Measurements from ENCODE around the gene SEMA6D.

Gene SEMA6D

DNA sequence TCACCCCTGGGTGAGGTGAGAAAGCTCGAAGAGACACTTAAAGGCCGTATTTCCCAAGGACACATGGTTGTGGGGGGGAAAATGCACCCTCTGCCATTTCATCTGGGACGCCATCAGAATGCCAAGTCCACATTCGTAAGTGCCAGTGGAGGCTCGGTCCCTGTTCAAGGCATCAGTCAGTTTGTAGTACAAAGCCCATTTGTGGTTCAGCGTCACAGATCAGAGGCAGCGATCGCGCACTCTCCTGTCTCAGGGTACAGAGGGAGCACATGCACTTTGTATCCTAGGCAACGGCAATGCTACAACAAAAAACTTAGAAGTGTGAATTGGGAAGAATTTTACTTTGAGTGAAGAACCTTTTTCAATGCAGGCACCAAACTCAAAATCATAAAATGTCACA, 27.2 kb downstream of the SEMA6D start:
- no peak for DNase-seq

DNA sequence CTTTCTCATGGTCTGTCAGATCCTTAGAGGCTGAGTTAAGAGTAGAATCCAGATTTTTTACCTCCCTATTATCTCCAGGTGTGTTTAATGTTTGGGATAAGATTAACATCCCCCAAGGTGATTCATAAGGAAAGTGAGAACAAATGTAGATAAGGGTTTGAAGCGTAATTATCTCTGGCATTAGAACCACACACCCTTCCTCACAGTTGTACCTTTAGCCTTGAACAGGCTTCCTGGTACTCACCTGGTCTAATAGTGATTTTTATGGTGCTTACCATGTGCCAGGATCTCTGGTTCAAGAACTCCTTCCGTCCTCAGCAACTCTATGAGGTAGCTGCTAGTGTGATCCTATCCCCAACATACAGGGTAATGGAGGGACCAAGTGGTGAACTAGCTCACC, 27.7 kb downstream of the SEMA6D start:
- DNase-seq = no peak

DNA sequence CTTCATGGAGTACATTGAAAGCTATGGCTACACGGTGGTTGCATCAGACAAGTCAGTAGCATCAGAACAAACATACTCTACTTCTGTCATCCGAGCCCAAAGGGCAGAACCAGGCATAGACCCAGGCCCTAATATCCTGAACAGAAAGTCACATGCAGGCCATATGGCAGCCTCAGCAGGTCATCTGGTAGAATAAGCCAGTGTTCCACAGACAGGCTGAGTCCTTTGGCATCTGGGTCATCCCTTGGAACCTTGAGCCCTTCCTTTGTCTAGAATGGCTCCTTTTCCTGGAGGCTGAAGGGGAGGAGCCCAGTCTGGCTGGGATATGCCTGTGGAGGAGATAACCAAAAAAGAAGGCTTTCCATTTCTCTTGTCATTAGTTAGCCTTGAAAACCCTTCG, 29.2 kb downstream of the SEMA6D start:
- no peak for DNase-seq

DNA sequence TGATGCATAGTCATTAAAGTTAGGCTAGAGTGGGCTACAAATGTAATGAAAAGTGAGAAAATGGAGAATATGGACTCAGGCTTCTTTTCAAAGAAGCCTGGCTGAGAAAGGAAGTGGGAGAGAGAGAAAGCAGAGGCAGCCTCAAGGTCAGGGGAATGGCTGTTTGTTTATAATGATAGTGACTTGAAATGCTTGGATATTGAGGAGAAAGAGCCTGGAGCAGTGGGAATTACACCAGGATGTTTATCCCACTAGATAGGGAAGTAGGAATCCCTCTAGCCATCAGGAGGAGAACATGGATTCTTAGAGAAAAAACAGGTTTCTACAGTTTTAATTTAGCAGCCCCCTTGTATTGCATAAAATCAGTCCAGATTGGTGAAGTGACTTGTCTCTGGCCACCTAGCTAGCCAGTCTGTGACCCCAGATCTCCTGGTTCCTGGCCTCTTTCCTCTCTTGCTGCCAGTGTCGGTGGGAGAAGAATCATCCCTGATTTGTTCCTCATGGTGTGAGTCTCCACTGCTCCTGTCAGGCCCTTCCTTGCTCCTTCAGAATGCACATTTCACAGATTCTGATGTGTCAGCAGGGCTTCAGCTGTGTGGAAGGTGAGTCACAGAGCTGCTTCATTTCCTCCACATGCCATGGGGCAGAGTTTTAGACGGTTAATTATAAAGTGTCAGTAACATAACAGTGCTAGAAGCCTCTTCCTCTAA, 32.9 kb downstream of the SEMA6D start:
- DNase-seq = no peak

DNA sequence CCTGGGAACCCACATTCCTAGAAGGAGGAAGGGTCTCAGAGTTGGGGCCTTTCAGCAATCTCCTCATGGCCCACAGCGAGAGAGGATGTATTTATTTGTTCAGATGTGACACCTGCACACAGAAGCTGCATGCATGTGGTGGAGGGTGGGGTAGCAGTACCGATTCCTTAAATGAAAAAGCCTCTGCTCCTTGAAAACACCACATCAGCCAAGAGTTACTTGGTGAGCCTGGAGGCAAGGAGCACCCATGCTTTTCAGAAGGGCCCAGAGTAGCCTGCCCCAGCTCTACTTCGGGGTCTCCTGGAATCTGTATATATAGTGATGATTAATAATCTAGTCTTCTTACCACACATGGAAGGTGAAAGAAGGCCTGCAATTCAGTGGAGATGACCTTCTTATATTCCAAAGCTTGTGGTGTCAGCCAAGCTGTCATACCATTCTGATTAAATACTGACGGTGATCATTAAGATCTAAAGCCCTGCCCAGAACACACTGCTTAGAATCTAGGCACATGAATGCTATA, 33.5 kb downstream of the SEMA6D start:
- no peak for DNase-seq

DNA sequence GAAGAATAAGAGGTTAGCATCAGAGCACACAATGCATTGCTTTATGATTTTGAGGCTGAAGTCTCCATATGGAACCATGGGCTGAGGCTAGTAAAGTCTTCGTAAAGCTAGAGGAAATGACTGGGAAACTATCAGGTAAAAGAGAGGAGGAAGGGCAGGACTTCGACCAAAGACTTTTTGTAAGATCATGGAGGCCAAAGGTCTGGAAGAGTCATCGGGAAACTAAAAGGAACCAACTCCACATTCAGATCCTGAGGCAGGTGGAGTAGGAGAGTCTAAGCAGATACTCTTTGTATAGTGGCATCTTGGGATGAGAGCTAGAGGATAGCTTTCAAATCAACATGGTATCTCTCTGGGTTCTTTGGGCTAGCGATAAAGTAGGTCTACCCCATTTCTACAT, 36.3 kb downstream of the SEMA6D start:
- no peak for DNase-seq

DNA sequence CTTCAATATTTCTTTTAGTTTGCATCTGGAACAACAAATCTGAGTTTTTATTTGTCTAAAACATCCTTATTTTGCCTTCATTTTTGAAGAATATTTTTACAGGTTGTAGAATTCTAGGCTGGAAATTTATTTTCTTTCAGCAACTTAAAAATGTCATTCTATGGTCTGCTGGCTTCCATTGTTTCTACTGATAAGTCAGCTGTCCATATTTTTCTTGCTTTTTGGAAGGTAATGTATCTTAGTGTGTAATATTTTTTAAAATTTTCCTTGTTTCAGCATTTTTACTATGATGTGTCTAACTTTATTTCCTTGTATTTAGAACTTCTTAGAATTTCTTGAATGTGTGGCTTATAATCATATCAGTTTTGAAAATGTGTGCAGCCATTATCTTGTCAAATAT, 37.0 kb downstream of the SEMA6D start:
- DNase-seq = no peak

DNA sequence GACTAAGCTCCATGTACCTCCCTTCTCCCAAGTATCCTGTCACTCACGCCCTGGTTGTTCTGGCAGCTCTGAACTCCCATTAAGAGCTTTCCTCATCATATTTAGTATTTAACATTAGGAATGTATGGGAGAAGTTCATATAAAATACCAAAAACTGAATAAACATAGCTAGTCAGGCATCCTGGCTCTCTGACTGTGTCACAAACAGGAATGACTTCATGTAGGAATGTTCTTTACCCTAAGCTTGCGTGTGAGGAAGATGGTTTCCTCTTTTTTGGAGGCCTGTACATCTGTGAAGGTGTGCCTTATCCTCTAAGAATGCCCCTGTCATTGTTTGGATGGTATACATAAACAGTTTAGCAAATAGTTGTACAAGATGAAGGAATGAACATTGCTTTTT, 38.6 kb downstream of the SEMA6D start:
- no peak for DNase-seq

DNA sequence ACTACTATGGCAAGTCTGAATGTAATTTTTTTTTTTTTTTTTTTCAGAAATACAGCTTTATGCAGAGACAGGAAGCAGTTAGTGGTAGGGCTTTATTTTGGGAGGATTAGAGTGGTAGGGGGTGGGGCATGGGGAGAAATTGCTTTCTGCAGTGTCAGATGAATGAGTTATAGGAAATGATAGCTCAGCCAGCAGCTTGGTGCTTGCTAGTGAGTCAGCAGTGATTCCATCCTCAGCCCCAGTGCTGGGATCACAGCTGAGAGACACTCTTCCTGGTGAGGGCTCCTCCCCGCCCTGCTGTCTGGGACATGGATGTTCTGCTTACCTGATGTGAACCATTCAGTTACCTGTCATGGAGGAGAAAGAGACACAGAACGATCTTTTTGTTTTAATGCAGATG, 39.6 kb downstream of the SEMA6D start:
- no peak for DNase-seq

DNA sequence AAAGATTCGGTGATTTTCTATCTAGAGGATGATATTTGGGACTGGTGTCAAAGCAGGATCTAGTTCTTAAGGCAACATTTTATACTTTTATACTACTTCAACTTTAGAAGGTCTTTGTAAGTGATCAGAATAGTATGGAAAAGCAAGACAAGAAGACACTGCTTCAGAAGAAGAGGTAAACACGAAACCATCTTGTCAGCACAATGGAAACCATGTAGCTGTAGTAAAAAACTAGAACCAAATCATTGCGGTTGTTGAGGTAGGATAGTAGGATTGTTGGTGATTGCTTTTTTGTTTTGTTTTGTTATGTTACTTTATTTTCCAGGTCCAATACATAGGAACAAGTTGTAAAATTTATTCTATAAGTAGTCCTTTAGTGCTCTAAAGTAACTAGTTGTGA, 40.0 kb downstream of the SEMA6D start:
- DNase-seq = no peak

DNA sequence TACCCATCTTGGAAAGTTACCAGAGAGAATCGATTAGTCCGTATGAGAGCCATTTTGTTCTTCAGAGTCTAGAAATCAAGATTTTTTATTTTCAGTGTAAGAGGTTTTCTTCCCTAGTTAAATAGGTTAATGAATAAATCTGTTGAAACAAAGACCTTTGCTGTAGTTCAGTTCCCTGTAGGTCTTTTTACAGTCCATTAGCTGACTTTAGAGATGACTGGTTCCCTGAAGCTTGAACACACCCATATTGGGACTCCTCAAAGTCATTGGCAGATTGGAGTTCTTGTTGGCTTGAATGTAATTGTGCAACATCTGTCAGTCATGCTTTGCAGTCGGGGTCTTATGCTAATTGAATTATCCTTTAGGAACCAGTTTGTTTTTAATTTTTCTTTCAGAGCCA, 45.3 kb downstream of the SEMA6D start:
- DNase-seq = no peak

DNA sequence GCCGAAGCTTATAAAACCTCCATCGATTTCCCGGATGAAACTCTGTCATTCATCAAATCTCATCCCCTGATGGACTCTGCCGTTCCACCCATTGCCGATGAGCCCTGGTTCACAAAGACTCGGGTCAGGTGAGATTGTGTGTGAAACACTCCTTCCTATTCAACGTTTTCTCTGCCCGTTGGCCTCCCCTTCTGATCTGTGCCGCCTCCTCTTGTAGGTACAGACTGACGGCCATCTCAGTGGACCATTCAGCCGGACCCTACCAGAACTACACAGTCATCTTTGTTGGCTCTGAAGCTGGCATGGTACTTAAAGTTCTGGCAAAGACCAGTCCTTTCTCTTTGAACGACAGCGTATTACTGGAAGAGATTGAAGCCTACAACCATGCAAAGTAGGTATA, 47.4 kb downstream of the SEMA6D start:
- no peak for DNase-seq

DNA sequence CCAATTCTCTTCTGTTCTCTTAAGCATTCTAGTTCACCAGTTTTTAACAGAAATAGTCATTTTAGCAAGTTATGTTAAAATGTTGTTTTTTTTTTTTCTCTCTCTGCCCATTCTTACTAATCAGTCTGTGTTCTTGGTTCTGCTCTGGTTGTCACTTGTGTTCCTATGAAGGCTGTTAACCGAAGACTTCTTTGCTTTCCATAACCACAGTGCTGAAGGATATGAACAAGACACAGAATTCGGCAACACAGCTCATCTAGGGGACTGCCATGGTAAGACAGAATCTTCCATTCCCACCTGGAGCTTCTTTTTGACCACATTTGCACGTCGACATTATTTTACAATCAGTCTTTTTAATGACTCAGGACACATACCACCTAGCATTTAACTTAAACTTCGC, 49.1 kb downstream of the SEMA6D start:
- DNase-seq = no peak

DNA sequence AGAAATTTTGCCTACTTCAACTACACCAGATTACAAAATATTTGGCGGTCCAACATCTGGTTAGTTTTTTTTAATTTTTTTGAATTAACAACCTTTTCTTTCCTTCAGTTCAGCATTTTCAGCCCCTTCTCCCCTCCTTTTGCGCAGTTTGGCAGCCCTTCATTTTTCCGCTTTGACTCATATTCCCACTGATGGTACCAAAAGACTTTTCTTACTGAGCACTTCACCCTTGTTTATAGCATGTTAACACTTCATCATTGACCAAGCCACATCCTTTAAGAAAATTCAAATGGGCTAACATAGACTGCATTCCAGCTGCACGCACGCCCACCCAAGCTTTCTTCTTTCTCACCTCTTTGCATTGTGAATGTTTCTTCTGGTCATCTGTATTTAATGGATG, 49.7 kb downstream of the SEMA6D start:
- DNase-seq = no peak

DNA sequence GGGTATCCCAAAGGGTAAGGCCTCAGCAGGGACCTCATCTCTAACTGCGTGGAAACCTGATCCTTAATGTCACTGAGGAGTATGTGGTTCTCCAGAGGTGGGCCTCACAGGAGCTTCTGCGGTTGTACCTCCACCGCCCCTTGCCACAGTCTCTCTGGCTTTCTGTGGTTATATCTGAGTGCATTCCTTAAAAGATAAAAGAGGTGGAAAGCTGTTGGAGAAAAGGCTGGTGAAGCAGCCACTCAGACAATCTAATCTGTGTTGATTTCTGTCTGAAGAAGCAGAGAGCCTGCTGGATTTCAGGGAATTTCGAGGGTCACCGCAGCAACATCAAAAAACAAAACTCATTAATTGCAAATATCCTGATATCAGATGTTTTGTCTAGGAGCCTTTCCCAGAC, 51.4 kb downstream of the SEMA6D start:
- DNase-seq = no peak

DNA sequence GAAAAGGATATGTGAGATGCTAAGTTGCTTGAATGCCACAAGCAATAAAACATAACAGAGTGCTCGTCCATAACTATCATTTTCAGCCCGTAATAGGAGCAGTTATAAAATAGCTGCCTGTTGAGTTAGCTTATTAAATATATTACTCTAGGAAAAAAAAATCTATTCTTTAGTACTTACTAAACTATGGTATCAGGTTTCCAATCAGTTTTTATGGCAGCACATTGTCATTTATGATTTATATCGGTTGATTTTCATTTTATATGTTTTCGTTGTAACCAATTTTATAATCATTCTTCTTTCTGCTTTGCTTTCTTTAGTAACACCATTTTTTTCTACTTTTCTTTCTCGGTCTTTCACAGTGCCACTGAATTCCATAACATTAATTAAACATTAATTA, 51.9 kb downstream of the SEMA6D start:
- DNase-seq = no peak

DNA sequence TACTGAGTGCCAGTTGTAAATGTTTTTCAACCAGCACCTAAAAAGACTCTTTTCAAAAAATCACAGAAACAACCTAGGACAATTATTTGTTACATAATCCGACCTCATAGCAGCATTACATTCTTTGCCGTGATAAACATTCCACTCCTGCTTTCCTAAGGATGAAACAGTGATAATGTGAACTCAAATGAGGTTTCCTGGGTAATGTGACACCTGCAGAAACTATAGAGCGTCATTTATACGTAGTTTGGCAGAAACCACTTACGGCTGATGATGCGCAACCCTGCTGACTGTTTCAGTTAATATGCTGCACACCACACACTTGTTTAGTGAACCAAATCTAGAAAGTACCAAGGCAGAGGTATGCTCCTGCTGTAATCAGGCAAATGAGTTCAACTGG, 55.8 kb downstream of the SEMA6D start:
- DNase-seq = no peak

DNA sequence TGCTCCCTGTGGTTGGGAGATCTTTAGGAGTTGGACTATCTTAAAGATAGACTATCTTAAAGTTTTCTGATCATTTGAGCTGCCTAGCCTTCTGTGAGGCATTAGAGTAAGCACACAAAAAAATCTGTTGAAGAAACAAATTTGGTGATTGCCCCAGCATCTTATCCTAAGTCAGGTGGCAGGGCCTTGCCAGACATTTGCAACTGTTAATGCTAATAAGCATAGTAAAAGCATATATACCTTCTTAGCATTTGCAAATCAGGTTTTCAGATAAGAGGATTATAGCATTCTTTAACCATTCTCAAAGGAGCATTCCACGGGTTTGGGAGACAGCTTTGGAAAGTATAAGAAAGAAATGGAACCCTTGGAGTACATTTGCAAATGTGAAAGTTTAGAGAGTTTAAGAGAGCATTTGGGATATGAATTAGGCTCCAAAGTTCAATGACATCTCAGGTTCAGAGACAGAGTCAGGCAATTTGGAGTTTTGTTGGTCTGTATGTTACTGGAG, 61.0 kb downstream of the SEMA6D start:
- no peak for DNase-seq

DNA sequence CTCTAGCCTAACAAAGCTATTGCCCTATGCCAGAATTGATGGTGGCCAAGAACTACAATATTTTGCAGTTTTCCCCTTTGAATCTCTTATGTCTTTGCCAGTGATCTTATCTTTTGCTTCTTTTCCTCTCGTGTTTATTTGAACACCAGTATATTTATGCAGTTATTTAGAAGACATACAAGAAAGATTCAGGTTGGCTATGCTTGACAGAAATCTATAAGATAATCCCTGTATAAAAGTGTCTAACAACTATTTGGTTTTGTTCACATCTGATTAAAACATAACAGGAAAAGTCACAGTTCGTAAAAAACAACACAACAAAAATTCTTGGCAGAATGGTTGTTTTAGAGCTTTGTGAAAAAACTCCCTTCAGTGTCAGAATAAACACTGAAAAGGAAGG, 63.7 kb downstream of the SEMA6D start:
- no peak for DNase-seq

DNA sequence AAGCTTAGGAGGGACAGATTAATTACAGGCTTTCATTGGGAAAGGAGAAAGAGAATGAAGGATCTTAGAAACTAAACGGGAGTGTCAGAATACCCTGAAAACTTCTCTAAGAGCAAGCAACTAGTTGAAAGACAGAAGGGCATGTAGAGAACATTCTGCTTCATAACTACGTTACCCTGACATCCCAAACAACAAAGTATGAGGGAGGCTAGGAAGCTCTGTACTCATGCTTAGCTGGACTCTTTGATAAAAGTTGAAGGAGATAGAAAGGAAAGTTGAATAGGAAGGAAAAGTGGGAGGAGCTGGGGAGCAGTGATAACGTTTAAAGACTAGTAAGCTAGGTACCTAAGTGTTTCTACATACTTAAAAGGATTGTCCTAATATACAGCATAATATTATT, 64.2 kb downstream of the SEMA6D start:
- no peak for DNase-seq

DNA sequence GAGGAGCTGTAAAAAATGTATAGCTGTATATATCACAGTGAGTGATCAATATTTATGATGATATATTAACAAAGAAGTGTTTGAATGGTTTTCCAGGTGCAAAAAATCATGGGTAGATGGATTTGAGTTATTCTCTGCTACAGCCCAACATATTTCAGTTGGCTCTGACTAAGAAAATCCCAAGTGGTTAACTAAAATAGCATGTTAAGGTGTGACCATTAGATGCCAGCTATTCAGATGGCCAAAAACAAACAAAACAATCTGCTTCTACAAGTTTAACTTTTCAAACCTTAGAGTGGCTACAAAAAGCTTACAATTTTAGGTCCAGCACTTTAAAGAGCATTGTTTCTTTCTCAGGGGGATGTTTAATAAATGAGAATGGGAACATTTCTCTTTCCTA, 67.5 kb downstream of the SEMA6D start:
- no peak for DNase-seq

DNA sequence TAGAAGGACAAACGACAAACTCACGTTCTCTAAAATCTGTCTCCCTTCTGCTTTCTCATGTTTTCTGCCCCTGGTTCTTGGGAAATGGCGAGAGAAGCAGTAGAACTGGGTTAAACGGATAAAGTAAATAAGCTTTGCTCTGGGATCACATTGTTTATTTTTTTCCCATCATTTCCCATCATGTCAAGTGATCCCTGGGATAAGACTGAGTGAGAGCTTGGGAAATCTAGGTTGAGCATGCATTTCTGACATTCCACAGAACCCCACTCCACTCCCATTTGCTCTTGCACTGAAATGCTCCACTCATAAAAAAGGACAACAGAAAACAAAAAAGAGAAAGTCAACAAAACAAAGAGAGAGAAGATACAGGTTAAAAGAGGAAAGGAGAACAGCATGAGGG, 69.1 kb downstream of the SEMA6D start:
- DNase-seq = no peak

DNA sequence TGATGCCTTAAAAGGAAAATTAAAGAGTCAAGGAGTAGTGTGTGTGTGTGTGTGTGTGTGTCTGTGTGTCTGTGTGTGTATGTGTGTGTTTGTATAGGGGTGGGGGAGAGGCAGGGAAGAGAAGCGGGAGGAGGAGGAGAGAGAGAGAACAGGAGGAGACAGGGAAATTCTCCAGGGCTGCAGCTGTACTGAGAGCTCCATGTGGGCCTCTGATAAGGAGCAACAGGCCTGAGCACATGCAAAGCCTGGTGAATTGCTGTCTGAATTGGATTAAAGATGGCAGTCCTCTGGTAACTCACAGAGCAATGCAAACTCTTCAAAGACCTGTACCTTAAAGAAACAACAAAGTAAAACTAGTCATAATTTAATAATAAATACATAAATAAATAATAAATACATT, 70.6 kb downstream of the SEMA6D start:
- no peak for DNase-seq

DNA sequence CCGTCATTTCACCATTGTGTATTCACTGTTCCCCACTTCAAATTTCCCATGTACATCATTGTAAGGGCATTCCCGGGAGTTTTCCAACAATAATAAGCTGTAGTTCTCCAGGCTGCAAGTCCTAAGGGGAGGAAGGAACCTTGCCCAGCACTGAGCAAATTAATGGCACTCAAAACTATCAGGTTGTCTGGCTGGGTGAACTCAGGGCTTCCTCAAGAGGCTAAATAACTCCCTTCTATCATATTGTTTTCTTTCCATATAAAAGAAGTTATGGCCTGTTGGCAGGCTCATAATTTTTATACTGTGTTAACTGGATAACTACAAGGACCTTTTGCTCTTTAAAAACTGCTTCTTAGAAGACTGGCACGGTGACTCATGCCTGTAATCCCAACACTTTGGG, 71.4 kb downstream of the SEMA6D start:
- DNase-seq = no peak

DNA sequence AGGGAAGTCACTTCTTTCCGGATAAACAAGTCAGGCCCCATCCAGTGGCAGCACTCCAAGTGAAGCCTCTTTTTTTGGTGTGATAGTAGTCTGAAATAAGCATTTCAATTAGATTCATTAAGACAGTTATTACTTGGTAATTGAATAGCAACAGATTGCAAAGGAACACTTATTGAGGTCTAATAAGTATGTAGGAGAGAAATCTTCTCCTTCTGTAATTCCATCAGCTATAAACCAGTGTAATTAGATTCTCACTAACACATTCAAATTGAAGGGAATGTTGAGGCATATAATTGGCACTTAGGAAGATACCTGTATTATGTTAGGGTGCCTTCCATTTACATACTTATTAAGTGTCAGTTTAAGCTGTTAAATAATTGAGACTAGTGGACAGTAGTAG, 73.9 kb downstream of the SEMA6D start:
- no peak for DNase-seq

All from activated CD4-positive, CD25-positive, alpha-beta regulatory T cell treated with anti-CD3 and anti-CD28 coated beads, Interleukin-2, amount 50 U/mL, for 72 hours (primary cell).